Urinary bladder (tissue), 4 donors: Measurements from ENCODE around the gene RNF227. TPM values are rescaled to one million over a fixed set of nuclear protein-coding genes. Genes with fewer than 3 reads are reported as not detected.
"Not testable (repeated sequence)": the region's sequence is repeated elsewhere in the genome, so short reads cannot be mapped to it uniquely, and the experiment has no call there.

ENCODE experiments used
- DNase-seq: peaks from one replicate; pipeline ENCODE4 v3.0.0-alpha.2; 2015; ENCODE audit errors: extremely low spot score
- H3K27ac ChIP-seq: one replicate; pipeline ENCODE4 v1.5.1; 2013; ENCODE audit warnings: low read depth, mild to moderate bottlenecking, moderate library complexity
- H3K36me3 ChIP-seq: one replicate; pipeline ENCODE4 v1.6.1; 2013; ENCODE audit warnings: mild to moderate bottlenecking, moderate library complexity; ENCODE audit not compliant: insufficient read depth
- H3K4me1 ChIP-seq: one replicate; pipeline ENCODE4 v1.6.1; 2013; ENCODE audit warnings: mild to moderate bottlenecking, moderate library complexity; ENCODE audit not compliant: insufficient read depth
- H3K4me3 ChIP-seq: one replicate; pipeline ENCODE4 v1.5.1; 2013; ENCODE audit warnings: low read depth, low read length
- WGBS: extraction: QIAGEN DNeasy Blood & Tissue Kit; methylation state at CpG from one replicate; pipeline ENCODE4 v1.1.7; 2013; 5-methylcytosine and 5-hydroxymethylcytosine counted together
- polyA plus RNA-seq: library from polyadenylated mRNA; stranded (reverse); fragments of 200-250 nt; gene quantifications from one replicate; pipeline ENCODE4 v1.2.3, GENCODE V29; 2013
- small RNA-seq: library from RNA; depleted of rRNA; stranded (forward); fragments of <200 nt; gene quantifications from one replicate; pipeline ENCODE3, GENCODE V24; 2014
- total RNA-seq: library from RNA; depleted of rRNA; stranded (reverse); fragments of >200 nt; gene quantifications from one replicate; pipeline ENCODE4 v1.2.3, GENCODE V29; 2014
- donor health status: healthy with polysubstance abuse.
- donor health status: healthy.

The RNF227 gene
- total and polyA plus RNA-seq, 2 donors, result 3.8 to 4.2 TPM

DNA sequence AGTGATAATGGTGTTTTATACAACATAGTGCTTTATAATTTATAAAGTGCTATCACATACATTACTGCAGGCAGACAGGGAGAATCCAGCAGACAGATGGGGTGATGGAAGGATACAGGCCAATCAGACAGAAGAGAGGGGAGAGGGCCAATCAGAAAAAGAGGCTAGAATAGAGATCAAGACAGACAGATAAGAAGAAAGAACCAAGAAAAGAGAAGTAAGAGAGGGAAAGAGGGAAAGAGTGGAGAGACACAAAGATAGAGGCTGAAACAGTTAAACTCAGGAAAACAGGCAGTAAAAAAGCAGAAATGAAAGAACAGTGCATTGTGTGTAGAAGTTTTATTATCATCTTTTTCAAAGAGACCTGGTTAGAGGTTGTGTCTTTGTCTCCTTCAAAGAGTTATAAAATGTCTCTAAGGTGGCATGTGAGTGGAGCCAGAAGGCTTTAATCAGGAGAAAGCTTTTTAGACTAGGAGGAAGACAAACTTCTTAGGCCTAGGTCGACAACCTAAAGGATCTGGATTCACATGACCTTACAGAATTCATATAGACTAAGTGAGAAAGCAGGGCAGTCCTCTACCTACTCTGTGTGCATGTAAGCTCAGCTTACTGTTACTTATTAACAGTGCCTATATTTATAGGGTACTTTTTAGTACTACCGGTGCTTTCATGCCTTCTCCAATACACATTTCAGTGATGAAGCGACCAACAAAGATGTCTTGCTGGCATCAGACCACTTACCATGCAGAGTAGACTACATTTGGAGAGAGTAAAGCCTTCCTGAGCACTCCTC lies 35.8 kb downstream of the RNF227 start:
- WGBS, result 49% methylated on average over 3 of the region's 3 CpGs
- no peak overlapping the region for H3K4me3 ChIP-seq
- DNase-seq, result no peak

DNA sequence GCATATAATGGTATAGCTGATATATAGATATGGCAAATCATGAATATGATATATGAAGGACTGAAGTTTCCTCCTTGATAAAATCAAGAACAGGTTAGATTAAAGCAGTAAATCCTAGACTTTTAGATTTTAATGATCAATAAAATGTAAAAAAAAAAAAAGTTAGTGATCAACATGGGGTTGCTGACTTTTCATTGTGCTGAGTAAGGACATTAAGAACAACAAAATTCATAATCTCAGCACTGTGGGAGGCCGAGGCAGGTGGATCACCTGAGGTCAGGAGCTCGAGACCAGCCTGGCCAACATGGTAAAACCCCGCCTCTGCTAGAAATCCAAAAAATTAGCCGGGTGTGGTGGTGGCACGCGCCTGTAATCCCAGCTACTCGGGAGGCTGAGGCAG lies 37.9 kb downstream of the RNF227 start:
- no peak overlapping the region for H3K27ac ChIP-seq
- H3K36me3 ChIP-seq, result no peaks in the 10 kb centered on the region
- DNase-seq, result no peak
- 86% methylated on average over 7 of the region's 7 CpGs for WGBS
- no peaks in the 10 kb centered on the region for H3K4me1 ChIP-seq
- no peak overlapping the region for H3K4me3 ChIP-seq

More for the DNA sequence above, 35.8 kb downstream of the RNF227 start:
- no peaks in the 10 kb centered on the region for H3K4me1 ChIP-seq
- no peak overlapping the region for H3K27ac ChIP-seq
- no peaks in the 10 kb centered on the region for H3K36me3 ChIP-seq

DNA sequence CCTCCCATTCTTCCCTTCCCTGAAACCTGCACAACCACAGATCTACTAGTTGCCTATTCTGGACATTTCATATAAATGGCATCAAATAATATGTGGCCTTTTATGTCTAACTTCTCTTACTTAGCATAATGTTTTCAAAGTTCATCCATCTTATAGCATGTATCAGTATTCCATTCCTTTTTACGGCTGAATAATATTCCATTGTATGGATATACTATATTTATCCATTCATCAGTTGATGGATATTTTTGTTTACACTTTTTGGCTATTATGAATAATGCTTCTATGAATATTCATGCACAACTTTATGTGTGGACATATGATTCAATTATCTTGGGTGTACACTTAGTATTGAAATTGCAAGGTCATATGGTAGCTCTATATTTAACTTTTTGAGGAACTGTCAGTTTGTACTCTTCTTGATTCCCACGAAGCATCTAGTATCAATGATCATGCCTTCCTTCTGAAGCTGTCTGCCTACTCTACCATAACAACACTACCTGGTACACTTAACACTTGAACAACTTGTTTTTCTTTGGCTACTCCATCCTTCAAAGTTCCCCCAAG lies 40.2 kb downstream of the RNF227 start:
- Histone ChIP-seq H3K4me3 (no peak overlapping the region), H3K4me1 (no peaks in the 10 kb centered on the region), H3K27ac (no peak overlapping the region), H3K36me3 (no peaks in the 10 kb centered on the region)
- 92% methylated on average over 2 of the region's 2 CpGs for WGBS
- DNase-seq, result no peak

DNA sequence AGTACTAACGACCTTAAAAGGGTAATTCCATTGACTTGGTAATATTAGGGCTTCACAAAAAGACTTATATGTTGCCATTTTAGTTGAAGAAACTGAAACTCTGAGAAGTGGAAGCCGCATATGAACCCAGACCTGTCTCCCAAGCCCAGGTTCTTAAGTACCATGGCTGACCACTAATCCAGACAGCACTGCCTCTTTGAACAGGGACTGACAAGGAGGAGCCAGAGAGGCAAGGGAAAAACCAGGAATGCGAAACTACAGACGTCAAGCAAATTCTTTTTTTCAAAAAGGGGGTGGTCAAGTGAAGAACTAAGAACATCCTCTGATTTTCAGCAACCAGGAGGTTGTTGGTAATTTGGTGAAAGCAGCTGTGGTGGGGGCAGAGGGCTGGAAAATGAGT lies 43.0 kb downstream of the RNF227 start:
- Histone ChIP-seq H3K36me3 (no peaks in the 10 kb centered on the region), H3K4me1 (no peaks in the 10 kb centered on the region), H3K4me3 (no peak overlapping the region), H3K27ac (no peak overlapping the region)
- DNase-seq, result no peak
- 70% methylated on average over 4 of the region's 4 CpGs for WGBS

DNA sequence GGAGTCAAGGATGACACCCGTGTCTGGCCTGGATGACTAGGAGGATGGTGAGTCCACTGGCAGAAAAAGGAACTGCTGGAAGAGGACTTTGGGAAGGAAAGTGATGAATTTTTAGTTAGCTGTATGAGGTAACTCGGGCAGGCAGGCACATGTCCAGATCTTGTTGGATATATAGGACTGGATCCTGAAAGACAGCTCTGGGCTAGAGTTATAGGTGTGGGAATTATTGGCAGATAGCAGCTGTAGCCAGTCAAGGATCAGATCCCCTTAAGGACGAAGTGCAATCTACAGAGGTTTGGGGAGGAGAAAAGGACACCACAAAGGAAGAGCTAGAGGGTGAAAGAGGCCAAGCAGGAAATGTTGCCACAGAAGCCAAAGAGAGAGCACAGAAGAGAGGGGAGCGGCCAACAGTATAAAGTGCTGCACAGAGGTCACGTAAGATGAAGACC lies 48.2 kb downstream of the RNF227 start:
- Histone ChIP-seq H3K27ac (no peak overlapping the region), H3K4me3 (no peak overlapping the region), H3K4me1 (no peaks in the 10 kb centered on the region), H3K36me3 (no peaks in the 10 kb centered on the region)
- WGBS, result 75% methylated on average over 5 of the region's 5 CpGs
- no peak for DNase-seq

DNA sequence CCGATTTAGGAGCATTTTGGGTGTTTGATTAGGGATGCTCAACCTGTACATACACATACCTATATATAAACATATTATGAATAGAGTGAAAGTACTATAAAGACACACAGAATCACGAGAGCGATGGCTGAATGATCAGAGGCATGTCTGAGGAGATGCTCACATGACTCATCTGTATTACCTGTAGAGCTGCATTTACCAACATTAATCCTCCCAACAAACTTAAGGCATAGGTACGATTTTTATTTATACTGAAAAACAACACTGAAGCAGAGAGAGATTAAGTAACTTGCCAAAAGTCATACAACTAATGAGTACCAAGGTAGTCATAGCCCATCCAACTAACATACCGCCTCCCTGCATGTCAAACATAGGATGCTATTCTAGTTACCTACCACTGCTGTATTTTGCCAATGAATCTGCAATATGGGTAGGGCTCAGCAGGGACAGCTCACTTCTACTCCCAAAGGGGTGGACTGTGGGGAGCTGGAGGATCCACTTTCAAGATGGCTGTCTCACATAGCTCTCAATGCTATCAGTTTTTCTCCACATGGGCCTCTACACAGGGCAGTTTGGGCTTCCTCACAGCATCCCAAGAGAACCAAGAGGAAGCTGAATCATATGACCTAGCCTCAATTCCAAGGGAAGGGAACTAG lies 51.0 kb downstream of the RNF227 start:
- DNase-seq, result no peak

DNA sequence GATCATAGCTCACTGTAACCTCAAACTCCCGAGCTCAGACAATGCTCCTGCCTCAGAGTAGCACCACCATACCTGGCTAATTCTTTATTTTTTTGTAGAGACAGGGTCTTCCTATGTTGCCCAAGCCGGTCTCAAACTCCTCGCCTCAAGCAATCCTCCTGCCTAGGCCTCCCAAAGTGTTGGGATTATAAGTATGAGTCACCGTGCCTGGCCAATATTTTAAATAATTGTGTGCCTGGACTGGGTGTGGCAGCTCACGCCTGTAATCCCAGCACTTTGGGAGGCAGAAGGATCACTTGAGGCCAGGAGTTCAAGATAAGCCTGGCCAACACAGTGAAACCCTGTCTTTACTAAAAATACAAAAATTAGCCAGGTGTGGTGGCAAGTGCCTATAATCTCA lies 51.7 kb downstream of the RNF227 start:
- H3K4me3 ChIP-seq, H3K27ac ChIP-seq, H3K4me1 ChIP-seq, DNase-seq, H3K36me3 ChIP-seq: not testable (repeated sequence)
- 72% methylated on average over 5 of the region's 5 CpGs for WGBS

More for the DNA sequence above, 51.0 kb downstream of the RNF227 start:
- H3K36me3 ChIP-seq, result no peaks in the 10 kb centered on the region
- H3K4me1 ChIP-seq, result no peaks in the 10 kb centered on the region
- H3K27ac ChIP-seq, result no peak overlapping the region
- 91% methylated on average over 5 of the region's 5 CpGs for WGBS
- no peak overlapping the region for H3K4me3 ChIP-seq

Small RNAs within 50 kb of the gene (small RNA-seq; reads per million reads assigned to genes)
- 107 reads per million, percentile 97 among the genes with 10 or more reads in this experiment for gene SCARNA21

Other genes starting within 250 kb of the RNF227 start
- 17.9 TPM for gene TP53, start 228.8 kb downstream of the RNF227 start, total RNA-seq
- 31.8 TPM for gene TP53, start 228.8 kb downstream of the RNF227 start, polyA plus RNA-seq
- 4.1 TPM for gene WRAP53, start 227.8 kb downstream of the RNF227 start, total RNA-seq
- 7.7 TPM for gene WRAP53, start 227.8 kb downstream of the RNF227 start, polyA plus RNA-seq
- gene EFNB3, start 211.1 kb downstream of the RNF227 start, total RNA-seq, result 3.3 TPM
- gene EFNB3, start 211.1 kb downstream of the RNF227 start, polyA plus RNA-seq, result 0.86 TPM
- 0.11 TPM for gene DNAH2, start 198.5 kb downstream of the RNF227 start, total RNA-seq
- gene DNAH2, start 198.5 kb downstream of the RNF227 start, polyA plus RNA-seq, result 0.16 TPM
- 7.9 TPM for gene KDM6B, start 82.1 kb downstream of the RNF227 start, total RNA-seq
- 17.3 TPM for gene KDM6B, start 82.1 kb downstream of the RNF227 start, polyA plus RNA-seq
- 8.1 TPM for gene TMEM88, start 61.2 kb downstream of the RNF227 start, total RNA-seq
- 37.0 TPM for gene TMEM88, start 61.2 kb downstream of the RNF227 start, polyA plus RNA-seq
- gene NAA38, start 58.7 kb downstream of the RNF227 start, total RNA-seq, result 44.4 TPM
- 110 TPM for gene NAA38, start 58.7 kb downstream of the RNF227 start, polyA plus RNA-seq
- 6.9 TPM for gene CYB5D1, start 58.3 kb downstream of the RNF227 start, total RNA-seq
- gene CYB5D1, start 58.3 kb downstream of the RNF227 start, polyA plus RNA-seq, result 12.5 TPM
- gene CHD3, start 27.5 kb downstream of the RNF227 start, total RNA-seq, result 84.8 TPM
- gene CHD3, start 27.5 kb downstream of the RNF227 start, polyA plus RNA-seq, result 109 TPM
- 2.3 TPM for gene KCNAB3, start 13.6 kb upstream of the RNF227 start, total RNA-seq
- gene KCNAB3, start 13.6 kb upstream of the RNF227 start, polyA plus RNA-seq, result 1.3 TPM
- 19.9 TPM for gene TRAPPC1, start 15.7 kb upstream of the RNF227 start, total RNA-seq
- gene TRAPPC1, start 15.7 kb upstream of the RNF227 start, polyA plus RNA-seq, result 137 TPM
- gene CNTROB, start 15.9 kb upstream of the RNF227 start, total RNA-seq, result 23.8 TPM
- gene CNTROB, start 15.9 kb upstream of the RNF227 start, polyA plus RNA-seq, result 24.7 TPM
- not detected for gene GUCY2D, start 86.3 kb upstream of the RNF227 start, total RNA-seq
- gene GUCY2D, start 86.3 kb upstream of the RNF227 start, polyA plus RNA-seq, result not detected
- gene ALOX15B, start 122.8 kb upstream of the RNF227 start, total RNA-seq, result not detected
- 5.6 TPM for gene ALOX15B, start 122.8 kb upstream of the RNF227 start, polyA plus RNA-seq
- gene ALOX12B, start 171.4 kb upstream of the RNF227 start, total RNA-seq, result 0.11 TPM
- gene ALOX12B, start 171.4 kb upstream of the RNF227 start, polyA plus RNA-seq, result not detected
- not detected for gene ALOXE3, start 202.2 kb upstream of the RNF227 start, total RNA-seq
- not detected for gene ALOXE3, start 202.2 kb upstream of the RNF227 start, polyA plus RNA-seq
- not detected for gene HES7, start 207.8 kb upstream of the RNF227 start, total RNA-seq
- gene HES7, start 207.8 kb upstream of the RNF227 start, polyA plus RNA-seq, result 0.24 TPM
- gene PER1, start 236.1 kb upstream of the RNF227 start, total RNA-seq, result 29.9 TPM
- 183 TPM for gene PER1, start 236.1 kb upstream of the RNF227 start, polyA plus RNA-seq
- 12.1 TPM for gene VAMP2, start 246.7 kb upstream of the RNF227 start, total RNA-seq
- gene VAMP2, start 246.7 kb upstream of the RNF227 start, polyA plus RNA-seq, result 81.4 TPM